Measurements from ENCODE around the gene SHC4.

SHC4 gene

DNA sequence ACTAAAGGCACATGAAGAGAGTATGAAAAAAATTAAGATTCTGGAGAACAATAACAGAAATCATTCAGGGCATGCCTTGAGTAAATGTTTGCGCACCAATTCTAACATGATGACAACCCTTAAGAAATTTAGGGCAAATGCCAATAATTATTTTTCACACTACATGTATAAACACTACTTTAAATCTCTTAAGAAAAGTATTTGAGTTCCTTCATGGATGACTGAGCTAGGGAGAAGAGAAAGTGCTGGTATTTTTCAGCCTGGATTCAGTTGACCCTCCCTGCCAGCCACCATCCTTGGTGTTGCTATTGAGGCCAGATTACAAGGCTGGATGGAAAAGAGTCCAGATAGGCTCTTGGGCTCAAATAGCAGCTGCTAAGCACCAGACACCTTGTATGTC lies 93.8 kb downstream of the SHC4 start:
- no peak for DNase-seq (ENCODE audit: extremely low read depth, low read depth)
- TF ChIP-seq, protein P1, sequence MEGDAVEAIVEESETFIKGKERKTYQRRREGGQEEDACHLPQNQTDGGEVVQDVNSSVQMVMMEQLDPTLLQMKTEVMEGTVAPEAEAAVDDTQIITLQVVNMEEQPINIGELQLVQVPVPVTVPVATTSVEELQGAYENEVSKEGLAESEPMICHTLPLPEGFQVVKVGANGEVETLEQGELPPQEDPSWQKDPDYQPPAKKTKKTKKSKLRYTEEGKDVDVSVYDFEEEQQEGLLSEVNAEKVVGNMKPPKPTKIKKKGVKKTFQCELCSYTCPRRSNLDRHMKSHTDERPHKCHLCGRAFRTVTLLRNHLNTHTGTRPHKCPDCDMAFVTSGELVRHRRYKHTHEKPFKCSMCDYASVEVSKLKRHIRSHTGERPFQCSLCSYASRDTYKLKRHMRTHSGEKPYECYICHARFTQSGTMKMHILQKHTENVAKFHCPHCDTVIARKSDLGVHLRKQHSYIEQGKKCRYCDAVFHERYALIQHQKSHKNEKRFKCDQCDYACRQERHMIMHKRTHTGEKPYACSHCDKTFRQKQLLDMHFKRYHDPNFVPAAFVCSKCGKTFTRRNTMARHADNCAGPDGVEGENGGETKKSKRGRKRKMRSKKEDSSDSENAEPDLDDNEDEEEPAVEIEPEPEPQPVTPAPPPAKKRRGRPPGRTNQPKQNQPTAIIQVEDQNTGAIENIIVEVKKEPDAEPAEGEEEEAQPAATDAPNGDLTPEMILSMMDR (IDR thresholded peaks at IDR 0.05; ENCODE audit: low read depth, low read length, missing control alignments), result no peak
- H3K4me3 ChIP-seq (replicated peaks; ENCODE audit: low read depth, low read length), result no peak overlapping the region

DNA sequence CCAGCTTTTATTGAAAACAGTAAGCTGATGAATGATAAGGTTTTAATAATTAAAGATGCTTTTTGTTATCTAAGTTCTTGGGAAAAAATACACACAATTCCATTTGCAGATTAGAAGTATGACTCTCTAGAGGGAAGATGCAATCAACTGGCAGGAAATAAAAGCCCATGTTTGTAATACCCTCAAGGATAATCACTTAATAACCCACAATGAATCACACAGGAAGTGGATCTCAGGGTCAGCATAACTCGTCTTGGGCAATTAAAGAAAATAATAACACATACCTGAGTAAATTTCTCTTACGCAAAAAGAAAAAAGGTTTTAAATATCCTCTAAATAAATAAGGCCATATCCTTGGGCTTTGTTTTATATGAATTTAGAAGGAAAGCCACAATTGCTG lies 95.2 kb downstream of the SHC4 start:
- TF ChIP-seq, protein P1 (IDR thresholded peaks at IDR 0.05; ENCODE audit: low read depth, low read length, missing control alignments), result no peak
- DNase-seq (ENCODE audit: extremely low read depth, low read depth), result peak; percentile 71
- no peak overlapping the region for H3K4me3 ChIP-seq (replicated peaks; ENCODE audit: low read depth, low read length)

DNA sequence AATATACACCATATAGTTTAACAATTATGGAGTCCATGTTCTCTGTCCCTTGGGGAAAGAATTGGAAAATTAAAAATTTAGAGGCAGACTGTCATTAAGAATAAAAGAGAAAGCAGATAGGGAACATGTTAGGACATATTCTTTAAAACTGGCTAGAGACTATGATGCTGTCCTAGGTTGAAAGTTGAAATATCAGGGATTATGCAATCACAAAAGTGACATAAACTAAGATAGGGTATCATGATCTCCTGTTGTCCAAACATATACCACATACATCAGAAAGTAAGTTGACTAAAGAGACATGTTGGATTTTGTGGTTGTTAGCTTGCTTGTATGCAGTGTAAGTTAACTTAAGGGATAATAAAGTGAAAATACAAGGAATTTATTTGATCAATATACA lies 95.7 kb downstream of the SHC4 start:
- TF ChIP-seq, protein P1 (IDR thresholded peaks at IDR 0.05; ENCODE audit: low read depth, low read length, missing control alignments), result no peak
- H3K4me3 ChIP-seq (replicated peaks; ENCODE audit: low read depth, low read length), result no peak overlapping the region
- no peak for DNase-seq (ENCODE audit: extremely low read depth, low read depth)

DNA sequence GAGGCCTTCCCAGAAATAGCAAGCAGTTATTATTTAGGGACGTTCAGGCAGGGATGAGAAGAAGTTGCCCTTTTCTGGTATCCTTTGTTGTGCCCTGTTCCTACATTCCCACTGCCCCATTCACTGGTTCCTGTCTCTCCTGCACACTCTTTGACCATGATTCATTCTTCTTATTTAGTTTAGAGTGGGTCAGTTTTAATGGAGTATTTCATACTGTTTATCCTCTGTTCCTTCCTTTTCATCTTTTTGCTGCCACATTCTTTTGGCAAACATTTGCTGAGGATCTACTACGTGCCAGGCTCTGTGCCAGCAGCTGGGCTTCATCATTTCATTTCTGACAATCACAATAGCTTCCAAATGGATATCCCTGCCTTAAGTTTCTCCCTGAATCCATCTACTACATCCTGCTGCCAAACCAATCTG lies 97.6 kb downstream of the SHC4 start:
- no peak for DNase-seq (ENCODE audit: extremely low read depth, low read depth)
- TF ChIP-seq, protein P1 (IDR thresholded peaks at IDR 0.05; ENCODE audit: low read depth, low read length, missing control alignments), result no peak

DNA sequence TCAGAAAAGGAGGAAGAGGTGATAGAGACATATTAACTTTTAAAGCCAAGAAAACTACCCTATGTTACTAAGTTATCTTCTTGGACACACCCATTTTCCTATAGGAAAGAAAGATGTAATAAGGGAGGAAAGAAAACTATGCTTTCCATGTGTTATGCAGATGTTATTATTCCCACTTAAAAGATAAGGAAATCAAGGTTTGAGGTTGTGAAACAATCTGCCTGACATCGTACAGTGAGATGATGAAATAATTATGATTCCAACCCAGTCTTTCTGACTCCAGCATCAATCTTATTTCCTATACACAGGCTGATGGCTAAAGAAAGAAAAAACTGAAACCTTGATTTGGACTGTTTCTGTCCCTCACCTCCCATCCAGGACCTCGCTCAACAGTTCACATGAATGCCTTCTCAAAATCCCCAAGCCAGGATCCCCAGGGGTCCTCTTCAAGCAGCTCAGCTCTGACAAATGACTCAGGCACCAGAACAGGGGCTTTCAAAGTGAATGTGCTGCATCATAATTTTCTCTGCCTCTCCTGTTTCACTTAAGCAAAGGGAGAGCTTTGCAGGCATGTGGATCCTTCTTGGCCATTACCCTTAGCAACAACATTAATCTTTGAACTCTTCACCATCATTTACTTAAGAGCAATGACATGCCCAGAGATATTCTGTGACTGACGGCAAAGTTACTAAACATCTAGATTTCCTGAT lies 98.2 kb downstream of the SHC4 start:
- no peak overlapping the region for H3K4me3 ChIP-seq (replicated peaks; ENCODE audit: low read depth, low read length)
- peak; percentile 41 for DNase-seq (ENCODE audit: extremely low read depth, low read depth)
- TF ChIP-seq, protein P1 (IDR thresholded peaks at IDR 0.05; ENCODE audit: low read depth, low read length, missing control alignments), result no peak

More for the DNA sequence above, 97.6 kb downstream of the SHC4 start:
- no peak overlapping the region for H3K4me3 ChIP-seq (replicated peaks; ENCODE audit: low read depth, low read length)

DNA sequence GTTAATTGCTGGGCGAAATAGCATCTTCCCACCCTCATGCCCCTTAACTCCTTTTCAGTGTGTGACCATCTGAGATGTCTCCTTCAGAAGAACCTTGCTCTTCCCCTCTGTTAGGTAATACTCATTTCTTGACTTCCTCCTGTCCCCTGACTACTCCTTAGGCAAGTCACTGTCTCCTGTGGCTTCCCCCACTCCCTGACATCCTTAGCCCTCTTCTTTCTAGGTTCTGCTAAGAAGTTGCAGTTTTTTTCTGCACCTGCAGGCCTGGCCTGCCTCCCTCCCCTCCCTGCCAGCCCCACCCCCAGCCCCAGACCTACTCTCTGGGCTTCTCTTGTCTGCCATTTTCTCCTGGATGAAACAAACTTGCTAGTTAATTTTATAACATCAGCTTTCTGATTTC lies 101.0 kb downstream of the SHC4 start:
- no peak for DNase-seq (ENCODE audit: extremely low read depth, low read depth)
- no peak overlapping the region for H3K4me3 ChIP-seq (replicated peaks; ENCODE audit: low read depth, low read length)
- TF ChIP-seq, protein P1 (IDR thresholded peaks at IDR 0.05; ENCODE audit: low read depth, low read length, missing control alignments), result no peak

Measured in HFF-Myc (cell line).